HCT116 (cell line): ENCODE measurements around the gene TCF12. TPM values are rescaled to one million over a fixed set of nuclear protein-coding genes. Genes with fewer than 3 reads are reported as not detected.

Experiments used
- ATAC-seq: fragments of 200-7000 bp; cut with Tn5 transposase; 2 replicates; pipeline ENCODE4 v1.9.1; 2020; ENCODE audit warnings: mild to moderate bottlenecking, moderate library complexity
- BruUV-seq: library from RNA; stranded (reverse); fragments of 400-500 nt; replicated peaks from 2 replicates; lab custom pipeline; 2021; lab: Mats Ljungman, UMichigan
- CTCF ChIA-PET: fragments of 300-600 bp; sonication (Branson Sonifier 250); formaldehyde crosslinking; loops from one replicate; lab custom pipeline; 2021; ENCODE audit warnings: antibody characterized with exemption; lab: Charles Lee
- POLR2A ChIA-PET: fragments of 300-600, 350-600 bp; sonication (Branson Sonifier 250); formaldehyde crosslinking; loops from one replicate; lab custom pipeline; 2021; ENCODE audit warnings: antibody characterized with exemption; lab: Charles Lee
- RAD21 ChIA-PET, 2 experiments: fragments of 300-600 bp; sonication (Branson Sonifier 250); formaldehyde crosslinking; loops; one replicate each; lab custom pipeline; 2023; ENCODE audit warnings: low total read pairs in 2 of 2; ENCODE audit not compliant: uncharacterized antibody in 2 of 2, unreplicated experiment in 2 of 2, low non-redundant PET in 1 of 2; lab: Charles Lee
- DNase-seq: peaks from one replicate; pipeline ENCODE4 v3.0.0-alpha.2; 2010; ENCODE audit warnings: low read depth, low spot score
- H2AFZ ChIP-seq: fragments of 200-600 bp; shearing (Covaris generic), sonication (generic); 2 replicates; pipeline ENCODE4 v1.6.1; 2017; ENCODE audit warnings: low read depth, mixed run types, mixed read lengths, antibody characterized with exemption, low read length; ENCODE audit not compliant: poor library complexity, severe bottlenecking
- H3K27ac ChIP-seq: 2 replicates; pipeline ENCODE4 v1.5.1; 2012; ENCODE audit warnings: low read depth, low read length
- H3K27me3 ChIP-seq: fragments of 200-600 bp; sonication (generic); 2 replicates; pipeline ENCODE4 v1.6.1; 2016; ENCODE audit warnings: mixed run types, low read length, mixed read lengths; ENCODE audit not compliant: insufficient read depth
- H3K36me3 ChIP-seq, 2 experiments: fragments of 200-500 bp in 1 of 2; fragments of 200-600 bp in 1 of 2; sonication (Bioruptor generic) in 1 of 2; sonication (generic) in 1 of 2; 2 replicates each; pipeline versions ENCODE4 v1.5.1 to v1.6.1; 2014 to 2016; ENCODE audit warnings: low read length in 2 of 2, inconsistent platforms in 1 of 2, mixed read lengths in 1 of 2, mixed run types in 1 of 2; ENCODE audit not compliant: insufficient read depth in 2 of 2, control insufficient read depth in 1 of 2
- H3K4me1 ChIP-seq, 2 experiments: fragments of 200-600 bp in 1 of 2; sonication (generic) in 1 of 2; 2 replicates each; pipeline versions ENCODE4 v1.5.1 to v1.6.1; 2012 to 2017; ENCODE audit warnings: low read length in 2 of 2, inconsistent platforms in 1 of 2, mild to moderate bottlenecking in 1 of 2, mixed read lengths in 1 of 2, mixed run types in 1 of 2, moderate library complexity in 1 of 2; ENCODE audit not compliant: insufficient read depth in 2 of 2, control insufficient read depth in 1 of 2
- H3K4me2 ChIP-seq: fragments of 200-600 bp; sonication (generic); 2 replicates; pipeline ENCODE4 v1.6.1; 2017; ENCODE audit warnings: mixed run types, low read length, mixed read lengths
- H3K4me3 ChIP-seq, 2 experiments: fragments of 200-600 bp in 1 of 2; sonication (generic) in 1 of 2; replicated peaks in 1 of 2; 2 replicates each; pipeline ENCODE4 v1.5.1; 2011 to 2016; ENCODE audit warnings: low read length in 2 of 2, control low read depth in 1 of 2, low read depth in 1 of 2, mild to moderate bottlenecking in 1 of 2, mixed read lengths in 1 of 2, mixed run types in 1 of 2
- H3K79me2 ChIP-seq: fragments of 200-600 bp; sonication (generic); 2 replicates; pipeline ENCODE4 v1.6.1; 2017; ENCODE audit warnings: mild to moderate bottlenecking, mixed run types, low read length, moderate library complexity, mixed read lengths; ENCODE audit not compliant: insufficient read depth
- H3K9ac ChIP-seq: fragments of 200-600 bp; sonication (generic); 2 replicates; pipeline ENCODE4 v1.6.1; 2016; ENCODE audit warnings: low read length, mixed read lengths
- H3K9me2 ChIP-seq: fragments of 200-600 bp; sonication (generic), shearing (Covaris generic); 2 replicates; pipeline ENCODE4 v1.6.1; 2017; ENCODE audit warnings: mixed run types, mild to moderate bottlenecking, moderate library complexity; ENCODE audit not compliant: insufficient read depth
- H3K9me3 ChIP-seq, 2 experiments: fragments of 200-500 bp in 1 of 2; fragments of 200-600 bp in 1 of 2; sonication (Bioruptor generic) in 1 of 2; sonication (generic) in 1 of 2; 2 replicates each; pipeline ENCODE4 v1.6.1; 2014 to 2017; ENCODE audit warnings: low read length in 2 of 2, mixed read lengths in 2 of 2, inconsistent platforms in 1 of 2, low read depth in 1 of 2, mild to moderate bottlenecking in 1 of 2, mixed run types in 1 of 2, moderate library complexity in 1 of 2; ENCODE audit not compliant: control insufficient read depth in 1 of 2, insufficient read depth in 1 of 2
- H4K20me1 ChIP-seq: fragments of 200-600 bp; sonication (generic), shearing (Covaris generic); 2 replicates; pipeline ENCODE4 v1.6.1; 2017; ENCODE audit warnings: mixed run types, mild to moderate bottlenecking, moderate library complexity; ENCODE audit not compliant: insufficient read depth
- CBX3 ChIP-seq: IDR thresholded peaks from 2 replicates; pipeline ENCODE4 v1.6.1; 2012; ENCODE audit warnings: low read depth
- CEBPB ChIP-seq: IDR thresholded peaks from 2 replicates; pipeline ENCODE4 v1.6.1; 2012; ENCODE audit warnings: low read depth
- EGR1 ChIP-seq: IDR thresholded peaks from 2 replicates; pipeline ENCODE4 v1.6.1; 2012; ENCODE audit warnings: low read depth
- ELF1 ChIP-seq: IDR thresholded peaks from 2 replicates; pipeline ENCODE4 v1.6.1; 2012; ENCODE audit warnings: low read depth, borderline replicate concordance
- EZH2phosphoT487 ChIP-seq: fragments of 200-600 bp; IDR thresholded peaks from 2 replicates; pipeline ENCODE4 v1.6.1; 2018; ENCODE audit warnings: antibody characterized with exemption, borderline replicate concordance
- FOSL1 ChIP-seq: IDR thresholded peaks from 2 replicates; pipeline ENCODE4 v1.6.1; 2012; ENCODE audit warnings: low read depth
- POLR2A ChIP-seq: IDR thresholded peaks from 2 replicates; pipeline ENCODE4 v1.7.0; 2011; ENCODE audit warnings: borderline replicate concordance; ENCODE audit not compliant: insufficient read depth, insufficient read length; ENCODE audit errors: extremely low read depth
- POLR2AphosphoS5 ChIP-seq: IDR thresholded peaks from 2 replicates; pipeline ENCODE4 v1.6.1; 2011; ENCODE audit warnings: mild to moderate bottlenecking, low read depth, low read length, moderate library complexity
- RAD21 ChIP-seq: IDR thresholded peaks from 2 replicates; pipeline ENCODE4 v1.6.1; 2012; ENCODE audit warnings: low read depth, mild to moderate bottlenecking
- SIN3A ChIP-seq: IDR thresholded peaks from 2 replicates; pipeline ENCODE4 v1.6.1; 2012; ENCODE audit warnings: low read depth
- SP1 ChIP-seq: IDR thresholded peaks from 2 replicates; pipeline ENCODE4 v1.6.1; 2012; ENCODE audit warnings: low read depth
- SRF ChIP-seq: IDR thresholded peaks from 2 replicates; pipeline ENCODE4 v1.6.1; 2012; ENCODE audit warnings: low read depth
- TCF7L2 ChIP-seq: IDR thresholded peaks from 2 replicates; pipeline ENCODE4 v1.7.0; 2011; ENCODE audit warnings: borderline replicate concordance, inconsistent platforms; ENCODE audit not compliant: insufficient read depth, insufficient read length; ENCODE audit errors: extremely low read depth
- YY1 ChIP-seq: IDR thresholded peaks from 2 replicates; pipeline ENCODE4 v1.6.1; 2011; ENCODE audit warnings: low read length, low read depth, moderate library complexity, mild to moderate bottlenecking; ENCODE audit not compliant: insufficient replicate concordance; ENCODE audit errors: extremely low read depth
- ZFX ChIP-seq: fragments of 450-650 bp; IDR thresholded peaks from 2 replicates; pipeline ENCODE4 v1.6.1; 2017
- ZNF274 ChIP-seq: fragments of 200-500 bp; sonication (Bioruptor generic); IDR thresholded peaks from 2 replicates; pipeline ENCODE4 v1.6.1; 2014; ENCODE audit warnings: mild to moderate bottlenecking, low read depth, low read length, inconsistent platforms
- intact Hi-C: fragments of 100-400 bp; cut with micrococcal nuclease; formaldehyde crosslinking; loops from 2 replicates; pipeline ENCODE4 v1.10.0; 2022
- total RNA-seq: library from RNA; stranded (reverse); gene quantifications from one replicate; pipeline ENCODE4 v1.2.1, GENCODE V29; 2021; ENCODE audit not compliant: unreplicated experiment
- TF ChIP-seq, protein P1 (sequence below), 3 experiments: fragments of 200-600 bp in 1 of 3; sonication (generic) in 1 of 3; IDR thresholded peaks in 2 of 3; conservative IDR thresholded peaks in 1 of 3; 2 replicates each; pipeline ENCODE4 v1.5.1; 2012 to 2017; ENCODE audit warnings: low read depth in 2 of 3, low read length in 2 of 3, antibody characterized with exemption in 1 of 3, borderline replicate concordance in 1 of 3, control low read depth in 1 of 3, mild to moderate bottlenecking in 1 of 3, mixed read lengths in 1 of 3, mixed run types in 1 of 3, moderate library complexity in 1 of 3; ENCODE audit not compliant: insufficient read depth in 1 of 3

TCF12 gene
- total RNA-seq, 1 experiment from 2014 or later = 71.6 TPM

DNA sequence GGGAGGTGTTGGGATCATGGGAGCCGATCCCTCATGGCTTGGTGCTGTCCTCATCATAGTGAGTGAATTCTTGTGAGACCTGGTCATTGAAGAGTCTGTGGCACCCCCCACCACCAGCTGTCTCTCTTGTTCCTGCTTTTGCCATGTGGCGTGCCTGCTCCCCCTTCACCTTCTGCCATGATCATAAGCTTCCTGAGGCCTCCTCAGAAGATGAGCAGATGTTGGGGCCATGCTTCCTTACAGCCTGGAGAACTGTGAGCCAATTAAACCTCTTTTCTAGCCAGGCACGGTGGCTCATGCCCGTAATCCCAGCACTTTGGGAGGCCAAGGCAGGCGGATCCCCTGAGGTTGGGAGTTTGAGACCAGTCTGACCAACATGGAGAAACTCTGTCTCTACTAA, 420.9 kb downstream of the TCF12 start:
- Histone ChIP-seq H3K4me3 (no peak overlapping the region), H3K4me1 (peaks cover 3 to 7% of the 10 kb centered on the region in 2 experiments; a peak in 3 of 4 replicates), H3K27me3 (no peaks in the 10 kb centered on the region), H3K79me2 (no peaks in the 10 kb centered on the region), H3K36me3 (no peaks in the 10 kb centered on the region), H3K9ac (no peak overlapping the region), H2AFZ (no peak overlapping the region), H3K9me3 (no peaks in the 10 kb centered on the region), H4K20me1 (no peaks in the 10 kb centered on the region), H3K9me2 (no peaks in the 10 kb centered on the region), H3K4me2 (no peak overlapping the region), H3K27ac (no peak overlapping the region)
- BruUV-seq = no TSS peak
- DNase-seq (no peak), ATAC-seq (no peak)
- RAD21 ChIA-PET = interaction anchor here (1.0 to 4.1 kb wide), 2 partner anchors 188 kb away, joined by 4 to 57 read pairs; no protein-coding TSS in a partner anchor
- CTCF ChIA-PET = interaction anchor here (11.1 kb wide), 1 partner anchor 189 kb away, joined by 338 read pairs; no protein-coding TSS in a partner anchor
- TF ChIP-seq ZFX (no peak), EZH2phosphoT487 (no peak), ZNF274 (no peak), ELF1 (no peak), SP1 (no peak), CEBPB (no peak), RAD21 (no peak), POLR2A (no peak), EGR1 (no peak), FOSL1 (no peak), SIN3A (no peak), TCF7L2 (no peak), YY1 (no peak), SRF (no peak), CBX3 (no peak), POLR2AphosphoS5 (no peak)
- TF ChIP-seq, protein P1, sequence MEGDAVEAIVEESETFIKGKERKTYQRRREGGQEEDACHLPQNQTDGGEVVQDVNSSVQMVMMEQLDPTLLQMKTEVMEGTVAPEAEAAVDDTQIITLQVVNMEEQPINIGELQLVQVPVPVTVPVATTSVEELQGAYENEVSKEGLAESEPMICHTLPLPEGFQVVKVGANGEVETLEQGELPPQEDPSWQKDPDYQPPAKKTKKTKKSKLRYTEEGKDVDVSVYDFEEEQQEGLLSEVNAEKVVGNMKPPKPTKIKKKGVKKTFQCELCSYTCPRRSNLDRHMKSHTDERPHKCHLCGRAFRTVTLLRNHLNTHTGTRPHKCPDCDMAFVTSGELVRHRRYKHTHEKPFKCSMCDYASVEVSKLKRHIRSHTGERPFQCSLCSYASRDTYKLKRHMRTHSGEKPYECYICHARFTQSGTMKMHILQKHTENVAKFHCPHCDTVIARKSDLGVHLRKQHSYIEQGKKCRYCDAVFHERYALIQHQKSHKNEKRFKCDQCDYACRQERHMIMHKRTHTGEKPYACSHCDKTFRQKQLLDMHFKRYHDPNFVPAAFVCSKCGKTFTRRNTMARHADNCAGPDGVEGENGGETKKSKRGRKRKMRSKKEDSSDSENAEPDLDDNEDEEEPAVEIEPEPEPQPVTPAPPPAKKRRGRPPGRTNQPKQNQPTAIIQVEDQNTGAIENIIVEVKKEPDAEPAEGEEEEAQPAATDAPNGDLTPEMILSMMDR (IDR thresholded peaks at IDR 0.05 in 2 of 3, conservative IDR thresholded peaks at IDR 0.05 in 1 of 3; ENCODE audit: borderline replicate concordance in 1 of 3, insufficient read depth in 1 of 3, low read depth in 2 of 3, low read length in 2 of 3) = no peak
- intact Hi-C loops = no loop called here
- POLR2A ChIA-PET = no interaction called here

Other genes with a start within 250 kb of the TCF12 start
- 25.3 TPM for gene ZNF280D, start 185.1 kb upstream of the TCF12 start, total RNA-seq